ENCODE data around the gene AKAP6. TPM values are rescaled to one million over a fixed set of nuclear protein-coding genes. Genes with fewer than 3 reads are reported as not detected.
A peak's percentile ranks its signal among the peaks of the same experiment; 100 is the strongest.

Gene AKAP6
- total and polyA plus RNA-seq, 2 of the 8 experiments (the other 6 are each of a cell fraction or from before 2014, with no cell fraction given), result 0.09 to 0.89 TPM

- Histone ChIP-seq H2BK12ac (ENCODE audit: low read depth, low read length) (no peak overlapping the region), H2BK20ac (ENCODE audit: low read length) (no peak overlapping the region), H3K4me3 (ENCODE audit: extremely low read depth in 1 of 4, insufficient read depth in 2 of 4, low read depth in 3 of 4, low read length in 4 of 4) (no peak overlapping the region), H3K23me2 (ENCODE audit: low read depth, low read length) (no peaks in the 10 kb centered on the region), H3K27ac (ENCODE audit: low read depth, low read length) (no peak overlapping the region), H3K9me3 (ENCODE audit: insufficient read depth in 2 of 2, low read depth in 1 of 2, low read length in 1 of 2) (no peaks in the 10 kb centered on the region), H4K5ac (ENCODE audit: insufficient read length, low read depth, low read length) (no peak overlapping the region), H3K27me3 (replicated peaks in 1 of 4; ENCODE audit: control insufficient read depth in 3 of 4, extremely low read depth in 1 of 4, insufficient read depth in 3 of 4, low read length in 3 of 4) (no peaks in the 10 kb centered on the region), H3K56ac (replicated peaks; ENCODE audit: insufficient read length, low read depth, low read length) (no peak overlapping the region), H3K4ac (replicated peaks; ENCODE audit: insufficient read length, low read depth, low read length) (no peak overlapping the region), H2BK15ac (ENCODE audit: low read length) (no peak overlapping the region), H2BK120ac (replicated peaks; ENCODE audit: low read depth, low read length) (no peak overlapping the region), H3K79me2 (ENCODE audit: control insufficient read depth in 1 of 2, insufficient read depth in 2 of 2, low read length in 2 of 2) (no peaks in the 10 kb centered on the region), H3K9ac (replicated peaks in 1 of 4; ENCODE audit: extremely low read depth in 1 of 4, low read depth in 3 of 4, low read length in 3 of 4) (no peak overlapping the region), H4K91ac (replicated peaks; ENCODE audit: insufficient read length, low read length) (no peak overlapping the region), H4K8ac (ENCODE audit: extremely low read depth, insufficient read depth, low read length) (no peak overlapping the region), H3K4me1 (replicated peaks in 1 of 4; ENCODE audit: control insufficient read depth in 3 of 4, insufficient read depth in 4 of 4, low read length in 3 of 4) (no peaks in the 10 kb centered on the region), H3K23ac (ENCODE audit: insufficient read length) (no peak overlapping the region), H2BK5ac (ENCODE audit: low read depth, low read length) (no peak overlapping the region), H3K14ac (ENCODE audit: insufficient read length) (no peak overlapping the region), H2AK5ac (ENCODE audit: low read depth, low read length) (no peak overlapping the region), H3K36me3 (ENCODE audit: control insufficient read depth in 2 of 4, insufficient read depth in 4 of 4, low read length in 3 of 4) (no peaks in the 10 kb centered on the region), H3K4me2 (ENCODE audit: insufficient read depth in 1 of 2, low read depth in 2 of 2, low read length in 2 of 2) (no peak overlapping the region), H4K20me1 (replicated peaks in 1 of 2; ENCODE audit: control insufficient read depth in 1 of 2, insufficient read depth in 2 of 2, low read length in 2 of 2) (no peaks in the 10 kb centered on the region), H3K79me1 (ENCODE audit: low read depth, low read length) (no peaks in the 10 kb centered on the region), H2AFZ (ENCODE audit: low read length) (no peak overlapping the region; the same call in 1 of the 2 replicates), H3K18ac (ENCODE audit: extremely low read depth, low read length) (no peak overlapping the region)
- ChIA-PET CTCF (ENCODE audit: partially characterized antibody) (no interaction called here), POLR2A (ENCODE audit: partially characterized antibody) (no interaction called here)
- 96% methylated on average over 4 of the region's 4 CpGs; no CpG with 5 or more reads in 1 of the 2 experiments for WGBS, 2 experiments (ENCODE audit: extremely low coverage in 1 of 2, insufficient coverage in 1 of 2, insufficient read length in 1 of 2, insufficient replicate concordance in 2 of 2, low coverage in 1 of 2, low lambda C conversion rate in 2 of 2, missing lambda C conversion rate in 1 of 2)
- FAIRE-seq, result no peak
- DNase-seq (ENCODE audit: low read depth in 1 of 2, low spot score in 2 of 2), result no peak
- TF ChIP-seq MAFK (IDR thresholded peaks at IDR 0.05; ENCODE audit: low read depth, low read length) (peak; percentile 60; the same call in 1 of the 2 replicates), SAP30 (IDR thresholded peaks at IDR 0.05; ENCODE audit: insufficient read depth, insufficient replicate concordance, low read length) (no peak)
Measured at GRCh38 chr14:32703183-32703621, 374.1 kb downstream of the AKAP6 start.
